GM19239 (cell line): ENCODE measurements around the gene CARD11.
"Not testable (repeated sequence)": the region's sequence is repeated elsewhere in the genome, so short reads cannot be mapped to it uniquely, and the experiment has no call there.

Source experiments
- DNase-seq: peaks from one replicate; pipeline ENCODE4 v3.0.0; 2011; ENCODE audit warnings: low spot score; ENCODE audit not compliant: insufficient read length
- FAIRE-seq: peaks from 2 replicates; lab custom pipeline; 2011; peaks lifted over from hg19 to GRCh38; lab: Jason Lieb, UNC

CARD11 gene

DNA sequence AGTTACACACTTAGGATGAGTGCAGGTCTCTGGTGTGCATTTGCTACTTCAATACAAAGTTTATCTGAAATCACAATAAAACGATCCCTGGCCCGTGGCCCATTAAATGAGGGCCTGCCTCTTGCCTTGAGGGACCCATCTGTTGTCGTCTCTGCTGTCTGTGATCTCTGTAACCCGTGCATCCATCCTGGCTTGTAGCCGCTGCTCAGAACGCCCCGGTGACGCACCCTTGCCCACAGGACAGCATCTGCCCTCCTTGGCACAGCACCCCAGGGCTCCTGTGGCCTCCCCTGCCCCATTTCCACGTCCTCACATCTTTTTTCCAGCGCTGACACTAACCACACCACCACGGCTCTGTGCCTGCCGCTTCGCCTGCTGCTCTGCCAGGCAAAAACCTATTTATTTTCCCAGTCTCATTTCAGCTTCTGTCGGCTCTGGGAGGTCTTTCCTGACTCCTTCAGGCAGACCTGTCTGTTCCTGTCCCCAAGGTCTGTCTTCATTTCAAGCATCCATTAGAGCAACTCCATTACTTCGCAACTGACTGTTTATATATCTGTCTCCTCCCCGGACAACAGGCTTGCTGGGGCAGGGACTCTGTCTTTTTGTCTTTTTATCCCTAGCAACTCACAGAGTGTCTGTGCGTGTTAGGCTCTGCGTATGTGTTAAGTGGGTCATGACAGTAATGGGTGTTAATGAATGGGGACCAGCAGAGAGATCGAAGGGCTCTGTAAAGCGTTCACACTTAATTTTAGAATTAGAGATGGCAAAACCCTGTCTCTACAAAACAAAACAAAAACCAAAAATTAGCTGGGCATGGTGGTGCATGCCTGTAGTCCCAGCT lies 16.4 kb downstream of the CARD11 start:
- FAIRE-seq (no peak), DNase-seq (no peak)

DNA sequence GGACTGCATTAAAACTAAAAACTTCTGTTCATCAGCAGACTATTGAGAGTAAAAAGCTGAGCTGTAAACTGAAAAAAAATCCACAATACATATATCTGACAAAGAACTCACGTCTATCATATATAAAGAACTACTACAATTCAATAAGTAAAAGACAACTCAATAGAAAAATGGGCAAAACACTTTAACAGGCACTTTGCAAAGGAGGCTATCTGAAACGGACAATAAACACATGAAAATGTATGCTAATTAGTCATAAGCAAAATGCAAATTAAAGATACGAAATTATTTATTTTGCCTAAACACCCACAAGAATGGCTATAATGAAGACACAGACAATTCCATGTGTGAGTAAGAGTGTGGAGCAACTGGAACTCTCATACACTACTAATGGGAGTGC lies 18.1 kb downstream of the CARD11 start:
- FAIRE-seq (no peak), DNase-seq (no peak)

DNA sequence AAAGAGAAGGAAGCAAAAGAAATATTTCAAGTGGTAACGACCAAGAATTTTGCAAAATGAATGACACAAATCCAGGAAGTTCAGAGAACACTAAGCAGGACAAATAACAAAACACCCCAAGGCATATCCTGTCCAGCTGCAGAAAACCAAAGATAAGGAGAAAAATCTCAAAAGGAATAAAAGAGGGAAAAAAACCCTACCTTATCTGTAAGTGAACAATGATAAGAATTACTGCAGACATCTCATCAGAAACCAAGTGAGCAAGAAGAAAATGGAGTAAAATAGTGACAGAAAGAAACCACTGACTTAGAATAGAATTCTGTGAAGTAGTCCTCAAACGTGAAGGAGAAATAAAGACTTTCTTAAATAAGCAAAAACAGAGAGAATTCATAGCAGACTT lies 21.8 kb downstream of the CARD11 start:
- no peak for FAIRE-seq
- DNase-seq = no peak

DNA sequence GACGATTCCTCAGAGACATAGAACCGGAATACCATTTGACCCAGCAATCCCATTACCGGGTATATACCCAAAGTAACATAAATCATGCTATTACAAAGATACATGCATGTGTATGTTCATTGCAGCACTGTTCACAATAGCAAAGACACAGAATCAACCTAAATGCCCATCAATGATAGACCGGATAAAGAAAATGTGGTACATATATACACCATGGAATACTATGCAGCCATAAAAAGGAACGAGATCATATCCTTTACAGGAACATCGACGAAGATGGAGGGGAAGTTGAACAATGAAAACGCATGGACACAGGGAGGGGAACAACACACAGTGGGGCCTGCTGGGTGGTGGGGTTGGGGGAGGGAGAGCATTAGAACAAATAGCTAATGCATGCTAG lies 22.4 kb downstream of the CARD11 start:
- not testable (repeated sequence) for DNase-seq

DNA sequence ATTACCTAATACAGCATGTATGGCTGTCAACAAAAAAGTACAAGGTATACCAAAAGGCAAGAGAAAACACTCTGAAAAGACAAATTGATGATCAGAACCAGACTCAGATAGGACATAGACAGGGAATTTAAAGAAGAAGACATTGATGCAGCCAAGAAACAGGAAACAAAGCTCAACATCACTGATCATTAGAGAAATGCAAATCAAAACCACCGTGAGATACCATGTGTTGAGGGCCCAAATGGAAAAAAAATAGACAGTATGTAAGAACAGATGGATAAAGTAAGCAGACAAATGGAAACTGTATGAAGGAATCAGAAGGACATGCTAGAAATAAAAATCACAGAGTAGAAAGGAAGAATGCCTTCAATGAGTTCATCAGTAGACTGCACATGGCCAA lies 23.3 kb downstream of the CARD11 start:
- no peak for FAIRE-seq
- no peak for DNase-seq

More for the DNA sequence above, 22.4 kb downstream of the CARD11 start:
- FAIRE-seq = not testable (repeated sequence)

DNA sequence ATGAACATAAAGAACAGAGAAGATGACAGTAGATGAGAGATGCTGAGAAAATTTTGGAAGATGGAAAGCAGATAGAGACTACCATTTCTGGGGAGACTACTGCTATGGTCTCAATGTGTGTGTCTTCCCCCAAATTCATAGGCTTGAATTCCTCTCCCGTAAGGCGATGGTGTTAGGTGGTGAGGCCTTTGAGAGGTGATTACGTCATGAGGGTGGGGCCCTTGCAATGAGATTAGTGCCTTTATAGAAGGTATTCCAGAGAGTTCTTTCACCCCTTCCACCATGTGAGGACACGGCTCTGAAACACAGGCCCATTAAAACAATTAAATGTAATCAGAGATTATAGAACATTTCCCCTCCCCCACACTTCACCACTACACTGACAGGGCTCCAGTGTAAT lies 23.9 kb downstream of the CARD11 start:
- DNase-seq (no peak), FAIRE-seq (no peak)

DNA sequence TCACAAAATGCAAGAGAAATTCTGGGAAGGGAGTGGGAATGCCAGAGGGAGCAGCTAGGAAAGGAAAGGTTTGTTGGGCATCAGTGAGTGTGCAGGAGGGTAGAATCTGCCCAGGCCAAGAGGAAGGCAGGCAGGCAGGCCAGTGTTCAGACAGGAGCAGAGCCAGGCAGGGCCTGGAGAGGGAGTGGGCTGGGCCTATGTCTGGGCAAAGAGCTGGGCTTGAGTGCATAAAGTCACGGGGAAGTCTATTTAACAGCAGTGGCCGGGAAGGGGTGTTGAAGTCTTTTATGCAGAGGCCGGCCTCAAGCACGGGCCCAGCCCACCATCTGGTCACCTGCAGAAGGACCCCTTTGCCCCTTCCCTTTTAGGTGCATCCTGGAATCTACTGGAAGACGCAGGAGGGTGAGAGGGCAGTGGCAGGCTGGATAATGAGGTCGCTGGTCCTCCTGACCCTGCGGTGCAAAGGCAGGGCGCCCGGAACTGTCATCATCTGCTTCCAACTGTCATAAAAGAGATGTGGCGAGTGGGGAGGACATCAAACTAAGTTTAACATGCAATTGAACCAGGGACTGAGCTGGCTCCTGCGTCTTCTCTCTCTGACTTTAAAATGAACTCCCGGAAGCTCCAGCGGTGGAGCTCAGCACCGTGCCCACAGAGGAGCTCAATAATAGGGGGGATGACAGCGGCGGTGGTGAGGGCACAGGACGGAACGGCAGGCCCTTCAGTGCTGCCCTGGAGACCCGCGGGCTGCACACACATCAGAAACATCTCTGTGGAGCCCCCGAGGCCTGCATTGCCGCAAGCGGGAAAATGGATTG lies 29.5 kb downstream of the CARD11 start:
- DNase-seq (no peak), FAIRE-seq (no peak)

DNA sequence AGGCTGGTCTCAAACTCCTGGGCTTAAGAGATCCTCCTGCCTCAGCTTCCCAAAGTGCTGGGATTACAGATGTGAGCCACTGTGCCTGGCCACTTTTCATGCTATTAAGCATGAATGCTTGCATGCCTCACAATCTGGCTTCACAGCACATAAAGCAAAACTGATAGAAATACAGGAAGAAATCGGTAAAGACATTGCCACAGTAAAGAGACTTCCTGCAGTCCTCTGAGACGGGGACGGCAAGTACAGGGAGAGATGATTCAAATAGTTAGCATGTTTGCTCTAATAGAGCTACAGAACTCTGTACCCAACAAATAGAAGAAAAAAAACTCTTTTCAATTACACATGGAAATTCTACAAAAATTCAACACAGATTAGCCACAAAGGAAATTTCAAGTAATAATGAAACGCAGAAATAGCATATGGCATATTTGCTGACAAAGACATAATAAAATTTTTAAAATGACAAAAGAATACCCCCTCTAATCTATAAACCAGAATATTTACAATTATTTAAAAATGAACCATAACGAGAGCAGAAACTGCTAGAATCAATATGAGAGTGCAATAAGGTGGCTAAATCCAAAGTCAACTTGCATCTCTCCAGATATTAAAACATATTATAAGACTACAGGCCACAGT lies 32.3 kb downstream of the CARD11 start:
- FAIRE-seq = no peak
- DNase-seq = no peak

DNA sequence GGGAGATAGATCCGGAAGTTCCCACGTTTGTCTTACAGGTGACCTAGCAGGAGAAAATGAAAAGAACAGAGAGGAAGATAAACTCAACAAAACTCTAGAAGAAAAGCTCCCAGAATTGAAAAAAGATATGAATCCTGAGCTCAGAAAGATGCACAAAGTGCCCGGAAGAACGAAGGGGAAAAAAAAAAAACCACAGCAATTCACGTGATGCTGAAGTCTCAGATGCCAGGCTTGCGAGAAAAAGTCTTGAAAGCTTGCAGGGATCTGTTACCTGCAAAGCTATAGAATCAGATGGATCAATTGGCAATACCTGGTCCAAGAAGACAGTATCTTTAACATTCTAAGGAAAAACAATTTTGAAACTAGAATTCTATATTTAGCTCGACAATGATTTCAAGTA lies 33.5 kb downstream of the CARD11 start:
- DNase-seq = no peak
- FAIRE-seq = no peak

DNA sequence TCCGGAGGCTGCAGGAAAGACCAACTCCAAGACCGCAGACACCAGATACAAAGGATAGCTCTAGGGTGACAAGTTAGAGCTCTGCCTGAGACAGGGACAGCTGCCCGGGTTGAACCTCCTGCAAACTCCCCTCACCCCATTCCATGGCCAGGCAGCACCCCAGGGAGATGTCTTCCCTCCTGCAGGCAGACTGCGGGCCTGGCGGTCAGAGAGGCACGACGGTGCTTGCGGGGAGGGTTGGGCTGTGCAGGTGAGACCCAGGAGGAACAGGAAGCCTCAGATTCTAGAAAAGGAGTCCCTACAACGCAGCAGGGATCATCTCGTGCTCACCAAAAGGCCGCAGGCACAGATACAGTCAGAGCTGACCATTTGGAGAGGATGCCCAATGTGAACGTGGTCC lies 34.6 kb downstream of the CARD11 start:
- FAIRE-seq = no peak
- no peak for DNase-seq

DNA sequence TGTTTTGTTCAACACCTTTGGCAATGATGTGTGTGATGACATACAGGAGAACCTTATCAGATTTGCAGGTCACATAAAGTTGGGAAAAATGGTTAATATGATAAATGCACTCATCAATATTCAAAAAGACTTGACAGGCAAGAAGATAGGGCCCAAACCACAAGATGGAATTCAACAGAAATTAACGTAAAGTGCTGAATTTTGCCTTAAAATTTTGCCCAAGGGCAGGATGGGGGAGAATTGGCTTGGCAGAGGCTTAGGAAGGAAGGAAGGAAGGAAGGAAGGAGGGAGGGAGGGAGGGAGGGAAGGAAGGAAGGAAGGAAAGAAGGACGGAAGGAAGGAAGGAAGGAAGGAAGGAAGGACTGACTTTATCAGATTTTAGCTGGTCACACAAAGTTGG lies 35.3 kb downstream of the CARD11 start:
- FAIRE-seq = no peak

DNA sequence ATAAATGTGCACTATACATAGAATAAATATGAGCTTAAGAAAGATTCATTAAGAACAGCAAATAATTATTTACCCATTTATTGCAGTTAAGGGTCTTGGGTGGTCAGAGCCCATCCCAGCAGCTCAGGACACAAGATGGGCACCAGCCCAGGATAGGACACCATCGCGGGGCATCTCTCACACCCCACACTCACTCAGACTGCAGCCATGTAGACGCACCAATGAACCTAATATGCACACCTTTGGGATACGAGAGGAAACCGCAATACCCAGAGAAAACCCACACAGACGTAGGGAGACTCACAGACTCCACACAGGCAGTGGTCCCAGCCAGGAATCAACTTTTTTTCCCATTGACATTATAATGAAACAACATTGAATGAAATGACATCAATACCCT lies 36.0 kb downstream of the CARD11 start:
- DNase-seq (no peak), FAIRE-seq (no peak)

More for the DNA sequence above, 35.3 kb downstream of the CARD11 start:
- DNase-seq = no peak

DNA sequence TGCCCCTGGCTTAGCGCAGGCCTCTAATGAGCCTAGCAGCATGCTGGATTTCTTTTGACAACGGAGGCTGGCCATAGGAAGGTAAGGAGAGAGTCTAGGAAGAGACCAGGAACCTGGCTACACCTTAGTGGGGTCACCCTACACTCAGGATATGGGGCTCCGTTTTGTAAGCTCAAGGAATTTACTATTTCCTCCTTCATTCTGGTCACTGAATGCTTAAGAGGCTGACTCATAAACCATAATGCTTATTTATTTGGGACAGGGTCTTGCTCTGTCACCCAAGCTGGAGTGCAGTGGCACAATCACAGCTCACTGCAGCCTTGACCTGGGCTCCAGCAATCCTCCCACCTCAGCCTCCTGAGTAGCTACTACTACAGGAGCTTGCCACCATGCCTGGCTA lies 38.4 kb downstream of the CARD11 start:
- DNase-seq (no peak), FAIRE-seq (no peak)

DNA sequence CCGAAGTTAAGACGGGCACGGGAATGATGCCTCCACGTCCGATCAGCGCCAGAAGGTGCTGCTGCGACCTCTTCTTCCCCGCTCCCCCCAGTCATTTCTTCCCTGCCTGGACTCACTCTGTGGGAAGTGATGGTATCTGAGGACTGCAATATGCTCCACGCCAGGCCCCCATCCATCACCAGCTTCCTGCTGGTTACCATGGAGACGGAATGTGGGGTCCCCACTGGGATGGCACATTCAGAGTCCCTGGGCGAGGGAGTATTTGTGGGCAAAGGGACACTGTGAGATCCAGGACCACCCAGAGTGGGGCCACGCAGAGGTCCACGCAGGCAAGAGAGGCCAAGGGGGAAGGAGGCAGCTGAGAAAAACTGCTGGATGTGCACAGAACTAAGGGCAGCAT lies 39.7 kb downstream of the CARD11 start:
- FAIRE-seq (no peak), DNase-seq (no peak)

DNA sequence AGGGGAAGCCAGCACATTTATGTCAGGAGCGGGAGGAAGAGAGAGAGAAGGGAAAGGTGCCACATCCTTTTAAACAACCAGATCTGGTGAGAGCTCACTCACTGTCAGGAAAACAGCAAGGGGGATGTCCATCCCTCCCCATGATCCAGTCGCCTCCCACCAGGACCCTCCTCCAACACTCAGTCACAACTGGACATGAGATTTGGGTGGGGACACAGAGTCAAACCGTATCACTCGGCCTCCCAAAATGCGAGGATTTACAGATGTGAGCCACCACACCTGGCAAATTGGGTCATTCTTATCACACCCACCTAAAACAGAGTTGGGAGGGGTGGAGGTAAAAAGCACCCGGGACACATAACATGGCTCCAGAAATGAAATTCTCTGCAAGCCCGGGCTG lies 41.0 kb downstream of the CARD11 start:
- FAIRE-seq = no peak

DNA sequence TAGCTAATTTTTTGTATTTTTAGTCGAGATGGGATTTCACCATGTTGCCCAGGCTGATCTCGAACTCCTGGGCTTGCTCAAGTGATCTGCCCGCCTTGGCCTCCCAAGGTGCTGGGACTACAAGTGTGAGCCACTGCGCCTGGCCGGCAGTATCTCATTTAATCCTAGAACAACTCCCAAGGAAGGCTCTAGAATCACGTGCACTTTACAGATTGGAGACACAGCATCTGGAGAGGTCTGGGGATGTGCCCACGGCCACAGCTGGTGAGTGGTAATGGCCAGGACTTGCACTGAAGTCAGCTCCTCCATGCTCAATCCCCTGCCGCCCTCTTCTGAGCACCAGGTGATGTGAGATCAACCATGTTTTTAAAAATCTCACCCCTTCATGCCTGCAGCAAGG lies 43.1 kb downstream of the CARD11 start:
- no peak for FAIRE-seq
- no peak for DNase-seq

More for the DNA sequence above, 41.0 kb downstream of the CARD11 start:
- DNase-seq = no peak

DNA sequence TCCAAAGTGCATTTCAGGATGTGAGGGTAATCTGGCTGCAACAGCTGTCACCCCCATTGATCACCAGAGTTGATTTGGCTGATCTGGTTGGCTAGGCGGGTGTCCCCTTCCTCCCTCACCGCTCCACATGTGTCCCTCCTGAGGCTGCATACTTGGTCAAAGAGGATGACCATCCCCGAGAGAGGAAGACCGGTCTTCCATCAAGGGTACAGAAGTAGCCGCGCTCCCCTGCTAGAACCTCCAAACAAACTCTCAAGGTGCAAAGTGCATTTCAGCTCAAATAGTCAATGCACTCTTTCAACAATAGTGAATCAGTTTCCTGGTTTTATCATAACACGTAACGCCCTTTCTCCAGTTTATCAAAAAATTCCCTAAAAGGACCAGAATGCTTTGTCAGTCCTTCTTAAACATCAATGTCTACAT lies 44.6 kb downstream of the CARD11 start:
- DNase-seq = no peak
- no peak for FAIRE-seq

DNA sequence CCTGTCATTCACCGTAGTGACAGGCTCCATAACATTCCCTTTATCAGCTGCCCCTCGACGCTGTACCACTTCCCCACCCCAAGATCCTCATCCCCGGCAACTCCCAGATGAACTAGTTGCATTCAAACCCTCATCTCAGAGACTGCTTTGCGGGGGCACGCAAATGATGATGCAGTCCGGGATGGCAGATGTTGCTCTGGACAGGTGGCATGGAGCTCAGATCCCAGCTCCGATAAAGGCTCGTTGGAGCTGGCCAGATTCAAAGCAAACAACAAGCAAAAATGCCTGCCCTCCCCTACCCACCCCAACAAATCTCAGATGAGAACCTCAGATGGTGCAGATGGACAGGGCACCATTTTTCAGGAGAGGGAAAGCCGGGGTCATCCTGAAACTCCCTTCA lies 46.7 kb downstream of the CARD11 start:
- FAIRE-seq = no peak
- no peak for DNase-seq

DNA sequence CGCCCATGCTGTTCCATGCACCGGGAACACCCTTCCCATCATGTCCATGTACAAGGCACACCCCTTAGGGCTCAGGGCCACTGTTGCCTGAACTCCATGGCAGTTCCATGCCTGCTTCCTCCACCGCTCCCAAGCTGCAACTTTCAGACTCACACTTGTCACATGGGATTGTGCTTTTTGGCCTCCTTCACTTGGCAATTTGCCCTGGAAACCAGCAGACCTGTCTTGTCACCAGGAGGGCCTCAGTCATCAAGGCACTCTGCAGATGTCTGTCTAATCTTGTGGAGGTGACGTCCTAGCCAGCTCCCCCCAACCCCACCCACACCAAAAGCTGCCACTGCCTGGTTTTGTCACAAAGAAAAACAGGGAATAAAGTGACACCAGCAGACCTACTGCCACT lies 47.5 kb downstream of the CARD11 start:
- DNase-seq (no peak), FAIRE-seq (no peak)

DNA sequence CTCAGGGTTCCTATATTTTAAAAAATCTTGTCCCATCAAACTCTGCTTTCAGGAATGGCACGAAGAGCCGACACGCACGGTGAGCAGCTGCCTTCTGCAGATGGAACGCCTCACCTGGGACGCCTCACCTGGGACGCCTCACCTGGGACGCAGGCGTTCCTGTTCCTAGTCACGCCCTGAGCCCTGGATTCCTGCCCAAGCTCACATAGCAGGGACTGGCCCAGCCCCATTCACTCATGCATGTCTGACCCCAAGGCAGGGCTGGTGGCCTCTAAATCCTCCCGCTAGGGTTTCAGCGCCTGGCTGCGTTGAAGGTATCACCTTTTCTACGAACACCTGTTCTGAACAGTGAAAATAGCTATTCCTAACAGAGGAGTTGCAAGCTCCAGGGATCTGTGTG lies 49.8 kb downstream of the CARD11 start:
- DNase-seq = no peak

DNA sequence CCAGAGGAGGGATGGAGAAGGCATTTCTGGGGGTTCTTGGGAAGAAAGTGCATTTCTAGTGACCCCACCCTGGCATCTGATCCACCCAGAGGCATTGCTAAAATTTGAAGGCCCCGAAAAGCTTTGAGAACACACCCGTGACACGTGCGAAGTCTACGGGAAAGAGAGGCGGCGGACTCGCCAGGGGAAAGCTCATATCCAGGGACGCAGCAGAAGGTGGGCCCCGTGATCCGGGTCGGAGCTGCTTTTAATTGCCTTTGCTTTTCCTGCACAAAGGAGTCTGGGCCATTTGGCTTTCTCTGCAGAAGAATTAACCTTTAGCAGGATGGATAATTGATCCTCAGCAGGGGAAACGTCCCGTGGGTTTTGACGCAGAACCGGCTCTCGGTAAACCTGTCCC lies 50.3 kb downstream of the CARD11 start:
- FAIRE-seq (no peak), DNase-seq (no peak)

More for the DNA sequence above, 49.8 kb downstream of the CARD11 start:
- FAIRE-seq = no peak
